KMS-11 (cell line): ENCODE data around the gene LIN28A.

ENCODE experiments used
- H2AFZ ChIP-seq: fragments of 200-600 bp; sonication (generic); 2 replicates; pipeline ENCODE4 v1.6.1; 2016; ENCODE audit warnings: antibody characterized with exemption, mixed run types, low read depth
- H3K27ac ChIP-seq: fragments of 200-600 bp; sonication (generic); 2 replicates; pipeline ENCODE4 v1.6.1; 2016; ENCODE audit warnings: mild to moderate bottlenecking, mixed run types
- H3K27me3 ChIP-seq: fragments of 200-600 bp; sonication (generic); 2 replicates; pipeline ENCODE4 v1.6.1; 2017; ENCODE audit warnings: mild to moderate bottlenecking, low read depth, mixed run types, moderate library complexity; ENCODE audit not compliant: insufficient read depth
- H3K36me3 ChIP-seq: fragments of 200-600 bp; sonication (generic); 2 replicates; pipeline ENCODE4 v1.6.1; 2017; ENCODE audit warnings: mild to moderate bottlenecking, mixed run types; ENCODE audit not compliant: insufficient read depth
- H3K4me1 ChIP-seq: fragments of 200-600 bp; sonication (generic); 2 replicates; pipeline ENCODE4 v1.6.1; 2016; ENCODE audit warnings: mild to moderate bottlenecking, low read depth, mixed run types; ENCODE audit not compliant: poor library complexity, severe bottlenecking
- H3K4me2 ChIP-seq: fragments of 200-600 bp; sonication (generic); 2 replicates; pipeline ENCODE4 v1.7.0; 2016; ENCODE audit warnings: mild to moderate bottlenecking, mixed run types
- H3K4me3 ChIP-seq: fragments of 200-600 bp; sonication (generic); IDR thresholded peaks from 2 replicates; pipeline ENCODE4 v1.6.1; 2017; ENCODE audit warnings: low read depth, low read length, mixed read lengths; ENCODE audit not compliant: insufficient read depth
- H3K79me2 ChIP-seq: fragments of 200-600 bp; sonication (generic); 2 replicates; pipeline ENCODE4 v1.6.1; 2016; ENCODE audit warnings: low read depth, mixed run types; ENCODE audit not compliant: insufficient read depth
- H3K9ac ChIP-seq: fragments of 200-600 bp; sonication (generic); 2 replicates; pipeline ENCODE4 v1.6.1; 2016; ENCODE audit warnings: mild to moderate bottlenecking, mixed run types
- H4K20me1 ChIP-seq: fragments of 200-600 bp; sonication (generic); 2 replicates; pipeline ENCODE4 v1.6.1; 2016; ENCODE audit warnings: mild to moderate bottlenecking, mixed run types; ENCODE audit not compliant: insufficient read depth
- TF ChIP-seq, protein P1 (sequence below): fragments of 200-600 bp; sonication (generic); conservative IDR thresholded peaks from 2 replicates; pipeline ENCODE4 v1.6.1; 2017; ENCODE audit warnings: low read depth, mild to moderate bottlenecking, antibody characterized with exemption, low read length, moderate library complexity, mixed read lengths

Gene LIN28A

GRCh38 chr1:26375081-26375480 lies 35.5 kb upstream of the LIN28A start:
- H3K27me3 ChIP-seq = no peaks in the 10 kb centered on the region
- no peak overlapping the region for H3K27ac ChIP-seq
- H2AFZ ChIP-seq = no peak overlapping the region
- no peaks in the 10 kb centered on the region for H3K36me3 ChIP-seq
- H3K9ac ChIP-seq = no peak overlapping the region
- no peak overlapping the region for H3K4me3 ChIP-seq
- H3K79me2 ChIP-seq = no peaks in the 10 kb centered on the region
- H4K20me1 ChIP-seq = no peaks in the 10 kb centered on the region
- no peak overlapping the region for H3K4me2 ChIP-seq
- TF ChIP-seq, protein P1, sequence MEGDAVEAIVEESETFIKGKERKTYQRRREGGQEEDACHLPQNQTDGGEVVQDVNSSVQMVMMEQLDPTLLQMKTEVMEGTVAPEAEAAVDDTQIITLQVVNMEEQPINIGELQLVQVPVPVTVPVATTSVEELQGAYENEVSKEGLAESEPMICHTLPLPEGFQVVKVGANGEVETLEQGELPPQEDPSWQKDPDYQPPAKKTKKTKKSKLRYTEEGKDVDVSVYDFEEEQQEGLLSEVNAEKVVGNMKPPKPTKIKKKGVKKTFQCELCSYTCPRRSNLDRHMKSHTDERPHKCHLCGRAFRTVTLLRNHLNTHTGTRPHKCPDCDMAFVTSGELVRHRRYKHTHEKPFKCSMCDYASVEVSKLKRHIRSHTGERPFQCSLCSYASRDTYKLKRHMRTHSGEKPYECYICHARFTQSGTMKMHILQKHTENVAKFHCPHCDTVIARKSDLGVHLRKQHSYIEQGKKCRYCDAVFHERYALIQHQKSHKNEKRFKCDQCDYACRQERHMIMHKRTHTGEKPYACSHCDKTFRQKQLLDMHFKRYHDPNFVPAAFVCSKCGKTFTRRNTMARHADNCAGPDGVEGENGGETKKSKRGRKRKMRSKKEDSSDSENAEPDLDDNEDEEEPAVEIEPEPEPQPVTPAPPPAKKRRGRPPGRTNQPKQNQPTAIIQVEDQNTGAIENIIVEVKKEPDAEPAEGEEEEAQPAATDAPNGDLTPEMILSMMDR = no peak
- H3K4me1 ChIP-seq = peaks cover 9% of the 10 kb centered on the region

- Histone ChIP-seq H3K27ac (no peak overlapping the region), H3K4me1 (peaks cover 9% of the 10 kb centered on the region), H3K9ac (no peak overlapping the region), H3K27me3 (no peaks in the 10 kb centered on the region), H4K20me1 (no peaks in the 10 kb centered on the region), H3K36me3 (no peaks in the 10 kb centered on the region), H3K79me2 (no peaks in the 10 kb centered on the region), H3K4me3 (no peak overlapping the region), H3K4me2 (no peak overlapping the region), H2AFZ (no peak overlapping the region)
- TF ChIP-seq, protein P1 = no peak
Measured at GRCh38 chr1:26376050-26376449, 34.6 kb upstream of the LIN28A start.

DNA sequence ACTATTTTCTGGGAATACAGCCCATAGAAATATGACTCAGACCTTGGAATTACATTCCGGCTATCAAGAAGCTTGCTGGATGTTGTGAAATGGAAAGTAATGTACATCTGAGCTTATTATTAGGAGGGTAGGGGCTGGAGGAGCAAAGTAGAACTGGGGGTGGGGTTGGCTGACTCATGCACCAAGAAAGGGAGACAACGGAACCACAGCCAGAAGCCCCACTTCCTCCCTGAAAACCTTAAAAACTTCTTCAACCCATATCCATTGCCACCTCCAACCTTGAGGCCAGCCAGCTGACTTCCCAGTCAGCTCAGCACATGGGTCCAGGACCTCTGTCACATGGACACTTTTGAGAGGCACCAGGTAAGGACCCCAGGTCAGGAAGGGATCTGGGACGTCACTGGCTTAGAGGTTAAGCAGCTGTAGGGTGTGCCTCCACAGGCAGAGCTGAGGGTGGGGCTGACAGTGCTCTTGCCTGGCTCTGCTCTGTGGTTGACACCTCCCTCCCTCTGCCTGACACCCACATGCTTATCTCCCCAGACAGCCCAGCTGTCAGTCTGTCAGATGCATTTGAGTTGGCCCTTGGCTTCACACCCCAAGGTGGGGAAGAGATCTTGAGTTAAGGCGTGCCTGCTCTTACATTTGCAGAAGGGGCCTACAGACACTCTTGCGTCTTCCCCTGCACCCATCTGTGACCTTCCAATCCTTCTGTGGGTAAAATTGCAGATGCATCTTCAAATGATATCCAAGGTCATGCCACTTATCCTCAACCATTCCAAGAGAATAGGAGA lies 32.3 kb upstream of the LIN28A start:
- H3K36me3 ChIP-seq = no peaks in the 10 kb centered on the region
- H3K79me2 ChIP-seq = no peaks in the 10 kb centered on the region
- H4K20me1 ChIP-seq = no peaks in the 10 kb centered on the region
- TF ChIP-seq, protein P1 = no peak
- H3K27me3 ChIP-seq = no peaks in the 10 kb centered on the region
- peaks cover 9% of the 10 kb centered on the region for H3K4me1 ChIP-seq
- H3K4me2 ChIP-seq = no peak overlapping the region
- H2AFZ ChIP-seq = no peak overlapping the region
- H3K4me3 ChIP-seq = no peak overlapping the region
- H3K9ac ChIP-seq = no peak overlapping the region
- H3K27ac ChIP-seq = no peak overlapping the region

- no peaks in the 10 kb centered on the region for H3K36me3 ChIP-seq
- no peak overlapping the region for H3K9ac ChIP-seq
- H3K4me3 ChIP-seq = no peak overlapping the region
- no peak overlapping the region for H3K4me2 ChIP-seq
- TF ChIP-seq, protein P1 = no peak
- no peak overlapping the region for H2AFZ ChIP-seq
- no peak overlapping the region for H3K27ac ChIP-seq
- peaks cover 9% of the 10 kb centered on the region for H3K4me1 ChIP-seq
- no peaks in the 10 kb centered on the region for H4K20me1 ChIP-seq
- no peaks in the 10 kb centered on the region for H3K79me2 ChIP-seq
- H3K27me3 ChIP-seq = no peaks in the 10 kb centered on the region
Measured at GRCh38 chr1:26378879-26379251, 31.8 kb upstream of the LIN28A start.
